OCI-LY1 (cell line): ENCODE measurements around the gene JPH3.

Source experiments
- H2AFZ ChIP-seq: fragments of 200-600 bp; sonication (generic), shearing (Covaris generic); 2 replicates; pipeline ENCODE4 v1.6.0; 2014; ENCODE audit warnings: antibody characterized with exemption, mild to moderate bottlenecking, low read length
- H3F3A ChIP-seq: fragments of 200-600 bp; sonication (generic), shearing (Covaris generic); 2 replicates; pipeline ENCODE4 v1.6.0; 2014; ENCODE audit warnings: mild to moderate bottlenecking, antibody characterized with exemption, low read length, moderate library complexity; ENCODE audit not compliant: insufficient read depth
- H3K27ac ChIP-seq: fragments of 200-600 bp; sonication (generic); 2 replicates; pipeline ENCODE4 v1.5.1; 2014; ENCODE audit warnings: low read length, mixed run types, mild to moderate bottlenecking, low read depth; ENCODE audit not compliant: poor library complexity, severe bottlenecking
- H3K27me3 ChIP-seq: fragments of 200-600 bp; sonication (generic); 2 replicates; pipeline ENCODE4 v1.6.0; 2014; ENCODE audit warnings: antibody characterized with exemption, mild to moderate bottlenecking, low read length, moderate library complexity; ENCODE audit not compliant: insufficient read depth
- H3K36me3 ChIP-seq: fragments of 200-600 bp; sonication (generic); 2 replicates; pipeline ENCODE4 v1.6.1; 2014; ENCODE audit warnings: mild to moderate bottlenecking, antibody characterized with exemption, low read length, moderate library complexity, mixed read lengths; ENCODE audit not compliant: insufficient read depth
- H3K4me1 ChIP-seq: fragments of 200-600 bp; sonication (generic); 2 replicates; pipeline ENCODE4 v1.5.1; 2014; ENCODE audit warnings: mild to moderate bottlenecking, low read length, moderate library complexity; ENCODE audit not compliant: insufficient read depth, severe bottlenecking
- H3K4me2 ChIP-seq: fragments of 200-600 bp; sonication (generic), shearing (Covaris generic); 2 replicates; pipeline ENCODE4 v1.6.1; 2014; ENCODE audit warnings: low read length
- H3K4me3 ChIP-seq: fragments of 200-600 bp; sonication (generic); 2 replicates; pipeline ENCODE4 v1.5.1; 2014; ENCODE audit warnings: low read length, low read depth, mild to moderate bottlenecking, mixed read lengths; ENCODE audit not compliant: poor library complexity, severe bottlenecking
- H3K79me2 ChIP-seq: fragments of 200-600 bp; shearing (Covaris generic); 2 replicates; pipeline ENCODE4 v1.6.1; 2016; ENCODE audit warnings: mixed run types, low read length, mixed read lengths; ENCODE audit not compliant: insufficient read depth
- H3K9ac ChIP-seq: fragments of 200-600 bp; sonication (generic), shearing (Covaris generic); 2 replicates; pipeline ENCODE4 v1.6.1; 2014; ENCODE audit warnings: mild to moderate bottlenecking, low read length, mixed read lengths
- H3K9me2 ChIP-seq: fragments of 200-600 bp; sonication (generic), shearing (Covaris generic); 2 replicates; pipeline ENCODE4 v1.6.1; 2014; ENCODE audit warnings: low read depth, mild to moderate bottlenecking, low read length, mixed read lengths
- H3K9me3 ChIP-seq: fragments of 200-600 bp; shearing (Covaris generic); 2 replicates; pipeline ENCODE4 v1.6.1; 2014; ENCODE audit warnings: low read length, mixed read lengths
- H4K20me1 ChIP-seq: fragments of 200-600 bp; sonication (generic), shearing (Covaris generic); 2 replicates; pipeline ENCODE4 v1.6.0; 2016; ENCODE audit warnings: mild to moderate bottlenecking, low read length; ENCODE audit not compliant: insufficient read depth
- CTCF ChIP-seq: fragments of 200-600 bp; sonication (generic), shearing (Covaris generic); IDR thresholded peaks from 2 replicates; pipeline ENCODE4 v1.5.1; 2017; ENCODE audit warnings: mild to moderate bottlenecking, antibody characterized with exemption, low read length, moderate library complexity, mixed read lengths
- EZH2 ChIP-seq: fragments of 200-600 bp; sonication (generic), shearing (Covaris generic); IDR thresholded peaks from 2 replicates; pipeline ENCODE4 v1.8.0; 2017; ENCODE audit warnings: borderline replicate concordance, mixed run types, mild to moderate bottlenecking, antibody characterized with exemption, low read length, moderate library complexity, mixed read lengths

Gene JPH3

DNA sequence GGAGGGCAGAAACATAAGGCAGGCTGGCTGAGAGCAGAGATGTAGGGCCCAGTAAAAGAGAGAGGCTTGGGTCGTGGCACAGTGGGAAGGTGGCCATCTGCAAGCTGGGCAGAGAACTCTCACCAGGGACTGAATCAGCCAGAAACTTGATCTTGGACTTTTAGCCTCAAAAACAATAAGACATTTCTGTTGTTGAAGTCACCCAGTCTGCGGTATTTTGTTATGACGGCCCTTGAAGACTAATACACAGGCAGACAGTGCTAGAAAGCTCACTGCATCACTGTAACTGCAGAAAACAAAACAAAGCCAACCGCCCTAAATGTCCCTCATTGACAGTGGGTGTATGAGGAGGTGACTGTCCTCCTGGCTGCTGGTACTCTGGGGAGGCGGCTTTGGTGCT lies 3.9 kb upstream of the JPH3 start:
- no peaks in the 10 kb centered on the region for H3K79me2 ChIP-seq
- H3K9me2 ChIP-seq, result no peaks in the 10 kb centered on the region
- peaks cover 16% of the 10 kb centered on the region; the same call in 1 of the 2 replicates for H3K27me3 ChIP-seq
- no peak overlapping the region for H3K4me2 ChIP-seq
- TF ChIP-seq CTCF (no peak), EZH2 (no peak)
- H3K36me3 ChIP-seq, result no peaks in the 10 kb centered on the region
- H3K4me3 ChIP-seq, result no peak overlapping the region
- no peak overlapping the region for H2AFZ ChIP-seq
- no peak overlapping the region for H3K9ac ChIP-seq
- H3K9me3 ChIP-seq, result no peaks in the 10 kb centered on the region
- H3K4me1 ChIP-seq, result no peaks in the 10 kb centered on the region
- H4K20me1 ChIP-seq, result no peaks in the 10 kb centered on the region
- H3K27ac ChIP-seq, result no peak overlapping the region
- H3F3A ChIP-seq, result no peaks in the 10 kb centered on the region

DNA sequence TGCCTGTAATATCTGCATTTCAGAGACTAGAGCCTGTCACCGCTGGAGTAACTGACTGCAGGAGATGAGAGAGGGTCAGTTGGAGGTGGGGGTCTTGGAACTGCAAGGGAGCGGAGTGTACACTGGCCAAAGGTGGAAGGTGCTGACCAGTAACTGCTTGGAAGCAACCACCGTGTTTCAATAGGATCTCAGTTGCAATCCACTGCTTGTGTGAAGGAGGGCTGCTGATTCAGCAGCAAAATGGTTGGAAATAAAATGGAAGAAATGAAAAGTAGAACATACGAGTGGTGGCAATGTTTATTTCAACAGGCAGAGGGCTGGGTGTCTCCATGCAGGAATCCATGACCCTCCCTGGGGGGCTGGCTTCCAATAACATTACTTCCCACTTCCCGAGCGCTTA lies 2.1 kb upstream of the JPH3 start:
- Histone ChIP-seq H4K20me1 (no peaks in the 10 kb centered on the region), H3F3A (no peaks in the 10 kb centered on the region), H3K27me3 (peaks cover 3% of the 10 kb centered on the region; the same call in 1 of the 2 replicates), H3K4me3 (no peak overlapping the region), H3K9me3 (no peaks in the 10 kb centered on the region), H3K36me3 (no peaks in the 10 kb centered on the region), H3K9ac (no peak overlapping the region), H3K9me2 (no peaks in the 10 kb centered on the region), H3K27ac (no peak overlapping the region), H2AFZ (no peak overlapping the region), H3K79me2 (no peaks in the 10 kb centered on the region), H3K4me1 (no peaks in the 10 kb centered on the region), H3K4me2 (no peak overlapping the region)
- TF ChIP-seq EZH2 (no peak), CTCF (no peak)

DNA sequence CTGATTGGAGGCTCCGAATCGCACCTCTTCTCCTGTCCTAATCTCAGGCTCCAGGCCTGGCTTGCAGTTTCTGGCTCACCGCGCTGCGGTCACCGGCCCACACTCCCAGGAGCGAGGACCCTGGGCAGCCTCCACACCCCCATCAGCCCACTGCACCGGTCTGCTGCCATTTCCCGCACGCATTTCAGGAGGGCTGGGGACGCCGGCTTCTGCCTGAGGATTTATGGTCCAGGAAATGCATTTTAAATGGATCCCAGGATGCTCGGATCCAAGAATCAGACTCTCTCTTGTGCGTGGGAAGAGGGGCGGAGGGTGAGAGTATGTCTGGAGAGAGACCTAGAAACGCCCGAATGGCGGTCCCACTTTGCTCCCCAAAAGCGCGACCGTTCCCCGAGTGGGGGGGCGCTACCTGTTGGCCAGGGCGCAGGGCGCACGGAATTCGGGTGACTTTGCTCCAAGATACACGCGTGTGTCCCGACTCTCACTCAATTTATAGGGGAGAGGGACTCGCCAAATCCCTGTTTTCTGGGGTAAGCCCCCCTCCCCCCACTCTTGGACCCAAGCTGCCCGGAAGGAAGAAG lies 817 bp upstream of the JPH3 start:
- Histone ChIP-seq H3K4me3 (no peak overlapping the region), H3K9me2 (no peaks in the 10 kb centered on the region), H3K9me3 (no peaks in the 10 kb centered on the region)

More for the DNA sequence above, 817 bp upstream of the JPH3 start:
- Histone ChIP-seq H3K27me3 (peaks cover 3% of the 10 kb centered on the region; the same call in 1 of the 2 replicates), H3K4me1 (no peaks in the 10 kb centered on the region), H3F3A (no peaks in the 10 kb centered on the region), H3K36me3 (no peaks in the 10 kb centered on the region), H2AFZ (no peak overlapping the region), H3K27ac (no peak overlapping the region), H4K20me1 (no peaks in the 10 kb centered on the region), H3K4me2 (no peak overlapping the region), H3K79me2 (no peaks in the 10 kb centered on the region), H3K9ac (no peak overlapping the region)
- TF ChIP-seq EZH2 (no peak), CTCF (no peak)
